ENCODE data around the gene CREB3L4.
A peak's percentile ranks its signal among the peaks of the same experiment; 100 is the strongest.
"Not testable (repeated sequence)": the region's sequence is repeated elsewhere in the genome, so short reads cannot be mapped to it uniquely, and the experiment has no call there.

Gene CREB3L4

DNA sequence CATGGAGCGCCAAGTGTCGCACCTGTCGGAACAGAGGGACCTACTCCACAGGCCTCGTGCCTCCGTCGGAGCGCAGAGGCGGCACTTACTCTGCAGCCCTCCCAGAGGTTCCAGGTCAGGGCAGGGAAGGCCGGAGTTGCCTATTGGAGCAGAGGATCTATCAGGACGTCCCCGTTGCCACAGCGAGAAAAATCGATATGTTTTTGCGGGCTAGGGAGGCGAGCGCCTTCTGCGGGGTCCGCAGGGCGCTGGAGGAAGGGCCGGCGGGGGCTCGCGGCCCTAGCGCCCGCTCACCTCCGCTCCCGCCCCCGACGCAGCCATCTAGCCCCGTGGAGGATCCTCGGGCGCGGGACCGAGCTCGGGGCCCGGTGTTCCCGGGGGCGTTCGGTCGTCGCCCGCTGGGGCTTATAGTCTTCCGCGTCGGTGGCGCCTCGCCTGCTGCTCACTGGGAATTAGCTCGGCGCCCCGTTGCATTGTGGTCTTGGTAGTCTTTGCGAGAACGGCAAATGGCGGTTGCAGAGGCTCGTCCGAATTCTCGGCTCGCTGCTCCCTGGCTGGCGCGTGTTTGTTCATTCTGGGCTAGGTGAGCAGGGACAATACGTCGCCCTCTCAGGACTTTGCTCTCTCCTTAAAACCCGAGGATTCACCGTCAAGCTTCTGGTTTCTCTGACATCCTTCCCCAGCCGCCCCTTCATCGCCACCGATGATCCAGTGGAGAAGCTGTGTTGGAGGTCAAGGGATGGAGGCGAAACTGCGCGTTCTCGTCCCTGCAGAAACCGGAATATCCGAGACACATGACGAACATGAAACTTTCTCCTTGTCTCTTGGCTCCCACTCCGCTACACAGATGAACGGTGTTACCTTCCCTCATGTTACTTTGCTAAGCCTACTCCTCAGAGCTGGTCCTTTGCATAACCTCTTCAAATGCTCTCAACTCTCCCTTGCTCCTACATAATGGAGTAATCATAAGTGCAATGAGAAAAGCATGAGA, 9.8 kb downstream of the CREB3L4 start, which contains the start of gene JTB:
TSS of gene JTB (minus strand) at position 425 of the 991 bp plus-strand sequence. CDS start at position 3, 422 bp downstream.
- DNase-seq (ENCODE audit: low read depth), result peak; percentile 31
- peak within 1 kb of the TSS; percentile 98 for H3K4me3 ChIP-seq (ENCODE audit: low read depth, low read length)

DNA sequence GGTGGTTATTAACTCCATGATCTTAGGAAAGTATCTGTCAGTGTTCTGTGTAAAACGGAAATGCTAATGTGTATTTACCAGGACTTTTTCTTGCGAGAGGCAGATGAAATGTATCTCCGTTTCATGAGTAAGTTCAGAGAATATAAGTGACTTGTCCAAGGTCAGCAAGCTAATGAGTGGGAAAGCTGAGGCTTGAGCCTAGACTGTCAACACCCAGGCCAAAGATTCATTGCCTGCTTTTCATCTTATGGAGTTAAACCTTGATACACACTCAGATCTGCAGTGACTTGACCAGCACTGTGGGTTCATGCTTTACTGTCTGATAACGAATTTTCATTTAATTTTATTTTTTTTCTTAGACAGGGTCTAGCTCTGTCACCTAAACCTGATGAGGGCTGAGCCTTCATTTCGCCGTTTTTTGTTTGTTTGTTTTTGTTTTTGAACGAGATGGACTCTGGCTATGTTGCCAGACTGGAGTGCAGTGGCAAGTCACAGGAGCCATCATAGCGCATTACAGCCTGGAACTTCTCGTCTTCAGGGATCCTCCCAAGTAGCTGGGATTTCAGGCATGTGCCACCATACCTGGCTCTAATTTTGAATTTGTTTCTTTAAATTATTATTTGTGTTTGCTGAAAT, 10.7 kb downstream of the CREB3L4 start:
- peak overlapping the region; percentile 98 for H3K4me3 ChIP-seq (ENCODE audit: low read depth, low read length)
- no peak for DNase-seq (ENCODE audit: low read depth)

DNA sequence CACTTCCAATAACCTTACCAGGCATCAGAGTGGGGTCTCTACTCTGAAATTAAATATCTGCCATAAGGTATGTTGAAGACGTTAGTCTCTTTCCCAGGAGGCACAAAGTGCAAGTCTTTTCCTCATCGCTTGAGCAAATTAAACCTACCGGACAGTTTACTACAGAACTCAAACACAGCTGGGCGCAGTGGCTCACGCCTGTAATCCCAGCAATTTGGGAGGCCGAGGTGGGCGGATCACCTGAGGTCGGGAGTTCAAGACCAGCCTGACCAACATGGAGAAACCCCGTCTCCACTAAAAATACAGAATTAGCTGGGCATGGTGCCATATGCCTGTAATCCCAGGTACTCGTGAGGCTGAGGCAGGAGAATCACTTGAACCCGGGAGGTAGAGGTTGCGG, 11.4 kb downstream of the CREB3L4 start:
- DNase-seq (ENCODE audit: low read depth), result not testable (repeated sequence)

DNA sequence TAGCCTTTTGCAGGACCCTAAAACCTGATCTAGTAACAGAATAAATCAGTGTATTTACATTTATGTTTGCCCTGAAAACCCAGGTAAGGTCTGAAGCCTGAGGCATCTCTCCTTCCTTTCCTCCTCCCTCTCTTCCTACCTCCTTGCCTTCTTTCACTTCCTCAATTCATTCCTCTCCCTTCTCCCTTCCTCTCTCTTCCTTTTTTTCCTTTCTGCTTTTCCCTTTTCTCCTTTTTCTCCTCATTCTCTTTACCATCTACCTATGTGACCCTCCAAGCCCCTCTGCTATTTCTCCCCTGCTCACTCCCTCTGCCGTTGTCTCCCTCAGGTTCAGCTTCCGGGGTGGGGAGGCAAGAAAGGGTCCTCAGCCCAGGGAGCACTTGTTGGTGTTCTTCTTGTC, 14.0 kb downstream of the CREB3L4 start:
- H3K4me3 ChIP-seq (ENCODE audit: low read depth, low read length); DNase-seq (ENCODE audit: low read depth): not testable (repeated sequence)

More for the DNA sequence above, 11.4 kb downstream of the CREB3L4 start:
- not testable (repeated sequence) for H3K4me3 ChIP-seq (ENCODE audit: low read depth, low read length)

- no peak for DNase-seq (ENCODE audit: low read depth)
- H3K4me3 ChIP-seq (ENCODE audit: low read depth, low read length), result peak overlapping the region; percentile 93
Measured at GRCh38 chr1:153984123-153984894, 16.6 kb downstream of the CREB3L4 start.

DNA sequence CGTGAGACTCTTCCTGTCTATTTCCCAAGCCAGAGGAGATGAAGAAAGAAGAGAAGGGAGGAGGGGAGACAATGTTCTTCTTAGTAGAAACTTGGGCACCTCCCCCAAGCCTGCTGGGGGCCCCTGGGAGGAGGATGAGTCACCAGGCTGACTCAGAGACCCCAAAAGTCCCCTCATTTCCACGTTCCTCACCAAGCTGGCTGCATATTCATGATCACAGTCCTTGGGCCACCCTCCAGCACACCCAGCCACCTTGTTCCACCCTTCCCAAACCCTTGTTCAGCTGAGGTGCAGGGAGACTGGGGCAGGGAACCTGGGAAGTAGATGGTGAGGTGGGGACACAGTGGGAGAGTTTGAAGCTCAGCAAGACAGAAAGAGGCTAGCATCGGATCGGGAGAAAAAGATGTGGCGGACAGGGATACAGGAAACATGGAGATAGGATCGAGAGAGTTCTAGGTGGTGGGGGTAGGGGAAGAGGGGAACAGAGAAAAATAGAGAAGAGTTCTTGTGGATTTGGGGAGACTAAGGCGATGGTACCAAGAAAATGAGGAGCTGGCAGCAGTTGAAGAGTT, 17.7 kb downstream of the CREB3L4 start:
- H3K4me3 ChIP-seq (ENCODE audit: low read depth, low read length), result peak overlapping the region; percentile 93
- DNase-seq (ENCODE audit: low read depth), result peak; percentile 79

DNA sequence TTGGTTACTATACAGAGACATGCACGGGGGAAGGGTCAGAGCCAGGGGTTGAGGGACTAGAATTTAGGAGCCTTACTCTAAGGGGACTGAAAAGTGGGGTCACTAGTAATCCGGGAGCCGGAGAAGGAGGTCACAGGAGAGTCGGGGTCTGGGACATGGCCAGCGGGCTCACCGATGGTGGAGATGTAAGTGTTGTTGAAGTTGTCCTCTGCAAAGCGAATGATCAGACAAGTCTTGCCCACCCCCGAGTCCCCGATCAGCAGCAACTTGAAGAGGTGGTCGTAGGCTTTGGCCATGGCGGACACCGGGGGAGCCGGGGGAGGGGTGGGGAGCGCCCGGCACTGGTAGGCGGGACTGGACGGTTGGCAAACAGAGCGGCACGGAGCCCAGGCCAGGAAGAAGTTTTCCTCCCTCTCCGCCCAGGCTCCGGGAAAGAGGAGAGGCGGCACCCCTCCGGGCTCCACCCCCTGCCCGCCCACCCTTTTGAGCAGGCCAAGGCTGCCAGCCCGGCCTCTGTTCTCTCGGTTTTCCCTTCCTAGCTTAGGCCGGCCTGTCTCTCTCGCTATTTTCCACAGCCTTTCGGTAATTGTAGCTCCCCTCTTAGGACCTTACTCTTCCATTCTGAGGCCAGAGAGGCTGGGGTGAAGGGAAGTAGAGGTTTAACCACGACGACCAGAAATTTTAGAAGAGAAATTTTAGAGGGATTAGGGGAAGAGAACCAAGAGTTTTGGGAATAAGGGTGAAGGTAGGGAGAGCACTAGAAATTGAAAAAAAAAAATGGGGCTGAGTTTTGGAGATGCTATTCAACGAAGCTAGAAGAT, 18.4 kb downstream of the CREB3L4 start, which contains the start of gene RAB13:
TSS of gene RAB13 (minus strand) at position 399 of the 821 bp plus-strand sequence. CDS start at position 296, 103 bp downstream.
- H3K4me3 ChIP-seq (ENCODE audit: low read depth, low read length), result peak within 1 kb of the TSS; percentile 93
- peak; percentile 61 for DNase-seq (ENCODE audit: low read depth)

DNA sequence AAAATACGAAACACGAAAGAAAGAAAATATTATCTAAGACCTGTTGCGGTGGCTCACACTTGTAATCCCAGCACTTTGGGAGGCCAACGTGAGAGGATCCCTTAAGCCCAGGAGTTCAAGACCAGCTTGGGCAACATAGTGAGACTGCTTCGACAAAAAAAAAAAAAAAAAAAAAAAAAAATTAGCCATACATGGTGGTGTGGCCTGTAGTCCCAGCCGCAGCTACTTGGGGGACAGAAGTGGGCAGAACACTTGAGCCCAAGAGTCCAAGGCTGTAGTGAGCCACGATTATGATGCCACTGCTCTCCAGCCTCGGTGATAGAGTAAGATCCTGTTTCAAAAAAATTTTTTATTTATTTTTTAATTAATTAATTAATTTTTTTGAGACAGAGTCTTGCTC, 19.9 kb downstream of the CREB3L4 start:
- no peak for DNase-seq (ENCODE audit: low read depth)
- no peak overlapping the region for H3K4me3 ChIP-seq (ENCODE audit: low read depth, low read length)

DNA sequence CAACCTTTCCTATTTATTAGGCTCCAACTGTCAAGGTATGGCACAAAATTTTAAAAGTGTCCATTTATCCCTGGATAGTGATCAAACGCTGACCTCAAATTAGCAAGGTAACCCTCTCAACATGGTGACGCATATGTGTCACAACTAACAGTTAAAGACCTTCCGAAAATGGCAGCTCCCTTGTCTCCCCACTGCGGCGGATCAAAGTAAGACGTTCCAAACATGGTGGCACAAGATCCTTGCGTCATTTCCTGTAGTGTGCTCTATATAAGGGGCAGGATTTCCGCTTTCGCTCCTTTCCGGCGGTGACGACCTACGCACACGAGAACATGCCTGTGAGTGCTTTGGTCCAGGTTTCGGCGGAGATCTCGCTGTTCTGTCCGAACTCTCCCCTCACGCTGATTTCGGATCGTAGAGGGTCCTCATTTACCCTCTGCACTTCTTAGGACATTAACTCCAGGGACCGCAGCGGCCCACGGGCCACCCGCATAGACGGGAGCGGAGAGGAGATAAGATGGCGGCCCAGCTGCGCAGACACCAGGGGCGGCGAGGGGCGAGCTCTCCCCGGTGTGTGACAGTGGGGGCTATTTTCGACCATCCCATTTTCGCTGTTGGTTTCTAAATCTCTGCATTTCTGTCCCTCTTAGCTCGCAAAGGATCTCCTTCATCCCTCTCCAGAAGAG, 22.9 kb downstream of the CREB3L4 start, which contains the start of gene RPS27:
TSS of gene RPS27 (plus strand) at position 295 of the 683 bp plus-strand sequence. CDS start at position 330, 35 bp downstream.
- DNase-seq (ENCODE audit: low read depth), result peak; percentile 93
- peak within 1 kb of the TSS; percentile 97 for H3K4me3 ChIP-seq (ENCODE audit: low read depth, low read length)

DNA sequence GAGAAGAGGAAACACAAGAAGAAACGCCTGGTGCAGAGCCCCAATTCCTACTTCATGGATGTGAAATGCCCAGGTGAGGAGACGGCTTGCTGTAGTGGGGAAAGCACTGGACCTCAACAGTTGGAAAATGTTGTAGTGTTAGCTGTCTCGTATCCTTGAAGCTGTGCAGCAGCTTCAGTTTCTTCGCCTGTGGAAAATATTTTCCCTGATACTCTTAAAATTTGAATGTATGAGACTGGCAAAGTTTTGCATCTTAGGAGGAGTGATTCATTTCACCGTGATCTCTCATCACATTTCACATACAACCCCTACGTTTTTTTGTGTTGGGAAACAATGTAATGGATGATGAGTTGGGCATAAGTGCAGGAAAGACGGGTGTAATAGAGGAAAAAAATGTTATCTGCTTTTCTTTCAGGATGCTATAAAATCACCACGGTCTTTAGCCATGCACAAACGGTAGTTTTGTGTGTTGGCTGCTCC, 23.5 kb downstream of the CREB3L4 start:
- no peak for DNase-seq (ENCODE audit: low read depth)
- peak overlapping the region; percentile 97 for H3K4me3 ChIP-seq (ENCODE audit: low read depth, low read length)

DNA sequence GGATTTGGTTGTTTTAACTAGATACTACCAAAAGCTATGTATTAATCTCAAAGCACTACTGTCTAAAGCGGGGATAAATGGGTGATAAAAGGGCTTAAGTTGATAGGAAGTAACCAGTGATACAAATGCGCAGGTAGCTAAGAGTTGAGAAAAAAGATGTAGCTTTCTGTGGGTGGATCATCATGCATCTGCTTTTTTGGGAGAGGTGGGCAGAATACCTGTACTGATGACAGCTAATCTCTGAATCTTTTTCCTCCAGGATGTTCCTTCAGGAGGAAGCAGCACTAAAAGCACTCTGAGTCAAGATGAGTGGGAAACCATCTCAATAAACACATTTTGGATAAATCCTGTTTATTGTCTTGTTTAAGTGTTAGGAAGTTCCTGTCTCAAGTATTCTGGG, 24.1 kb downstream of the CREB3L4 start:
- no peak for DNase-seq (ENCODE audit: low read depth)
- H3K4me3 ChIP-seq (ENCODE audit: low read depth, low read length), result peak overlapping the region; percentile 97

DNA sequence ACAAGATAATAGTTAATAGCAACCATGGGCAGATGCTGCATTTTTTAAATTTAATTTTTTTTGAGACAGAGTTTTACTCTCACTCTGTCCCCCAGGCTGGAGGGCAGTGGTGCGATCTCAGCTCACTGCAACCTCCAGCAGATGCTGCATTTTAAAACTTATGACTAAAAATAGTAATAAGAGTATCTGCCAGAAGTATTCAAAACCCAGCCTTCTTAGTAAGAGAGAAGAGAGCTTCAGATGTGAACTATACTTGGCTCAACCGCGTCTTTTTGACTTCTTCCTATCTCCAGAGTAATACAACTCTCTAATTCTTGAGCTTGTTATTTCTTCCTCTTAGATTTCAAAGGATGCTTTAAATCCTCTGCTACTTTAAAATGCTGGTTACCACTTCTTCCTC, 27.5 kb downstream of the CREB3L4 start:
- no peak for DNase-seq (ENCODE audit: low read depth)
- H3K4me3 ChIP-seq (ENCODE audit: low read depth, low read length), result no peak overlapping the region

GRCh38 chr1:153995640-153996039, 27.9 kb downstream of the CREB3L4 start:
- no peak for DNase-seq (ENCODE audit: low read depth)
- no peak overlapping the region for H3K4me3 ChIP-seq (ENCODE audit: low read depth, low read length)

DNA sequence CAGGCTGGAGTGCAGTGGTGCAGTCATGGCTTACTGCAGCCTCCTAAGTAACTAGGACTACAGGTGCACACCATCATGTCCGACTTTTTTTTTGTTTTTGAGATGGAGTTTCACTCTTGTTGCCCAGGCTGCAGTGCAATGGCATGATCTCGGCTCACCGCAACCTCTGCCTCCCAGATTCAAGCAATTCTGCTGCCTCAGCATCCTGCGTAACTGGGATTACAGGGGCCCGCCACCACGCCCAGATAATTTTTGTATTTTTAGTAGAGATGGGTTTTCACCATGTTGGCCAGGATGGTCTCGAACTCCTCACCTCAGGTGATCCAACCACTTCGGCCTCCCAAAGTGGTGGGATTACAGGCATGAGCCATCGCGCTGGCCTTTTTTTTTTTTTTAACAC, 29.2 kb downstream of the CREB3L4 start:
- H3K4me3 ChIP-seq (ENCODE audit: low read depth, low read length); DNase-seq (ENCODE audit: low read depth): not testable (repeated sequence)

GRCh38 chr1:154000420-154000819, 32.7 kb downstream of the CREB3L4 start:
- no peak overlapping the region for H3K4me3 ChIP-seq (ENCODE audit: low read depth, low read length)
- DNase-seq (ENCODE audit: low read depth), result no peak

DNA sequence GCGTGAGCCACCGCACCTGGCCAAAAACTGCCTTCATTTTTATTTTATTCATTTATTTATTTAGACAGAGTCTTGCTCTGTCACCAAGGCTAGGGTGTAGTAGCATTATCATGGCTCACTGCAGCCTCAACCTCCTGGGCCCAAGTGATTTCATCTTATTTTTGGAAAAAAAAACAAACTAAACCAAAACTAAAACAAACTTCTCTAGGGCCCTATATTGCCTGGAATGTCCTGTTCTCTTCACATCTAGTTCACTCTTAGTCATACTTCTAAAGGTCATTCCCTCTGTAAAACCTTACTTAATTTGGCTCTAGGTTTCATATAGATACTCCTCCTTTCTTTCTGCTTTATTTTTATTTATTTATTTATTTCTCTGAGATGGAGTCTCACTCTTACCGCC, 38.4 kb downstream of the CREB3L4 start:
- DNase-seq (ENCODE audit: low read depth), result peak; percentile 59
- no peak overlapping the region for H3K4me3 ChIP-seq (ENCODE audit: low read depth, low read length)

- no peak overlapping the region for H3K4me3 ChIP-seq (ENCODE audit: low read depth, low read length)
- DNase-seq (ENCODE audit: low read depth), result no peak
Measured at GRCh38 chr1:154012129-154012528, 44.4 kb downstream of the CREB3L4 start.

GRCh38 chr1:154012543-154012942, 44.8 kb downstream of the CREB3L4 start:
- DNase-seq (ENCODE audit: low read depth); H3K4me3 ChIP-seq (ENCODE audit: low read depth, low read length): not testable (repeated sequence)

Measured in skeletal muscle cell (primary cell).